ENCODE measurements around the gene BORCS8. TPM values are rescaled to one million over a fixed set of nuclear protein-coding genes. Genes with fewer than 3 reads are reported as not detected.

BORCS8 gene
- total and polyA plus RNA-seq, 2 of the 13 experiments (the other 11 are each of a cell fraction or from before 2014, with no cell fraction given) = 9.6 to 13.3 TPM

- TF ChIP-seq ZNF275 (CRISPR knock-in tag; IDR thresholded peaks at IDR 0.05; ENCODE audit: borderline replicate concordance) (no peak), SRSF1 (optimal IDR thresholded peaks at IDR 0.05; ENCODE audit: low read depth, low read length) (no peak), CERS6 (CRISPR knock-in tag; IDR thresholded peaks at IDR 0.05) (0 out of 2 replicates have a peak, but pooled peaks have one; percentile 60), ZNF687 (CRISPR knock-in tag; IDR thresholded peaks at IDR 0.05) (peak; percentile 55), RFX5 (IDR thresholded peaks at IDR 0.05; ENCODE audit: low read depth, low read length) (no peak), DRAP1 (CRISPR knock-in tag; IDR thresholded peaks at IDR 0.05) (0 out of 2 replicates have a peak, but pooled peaks have one; percentile 17), NFIB (CRISPR knock-in tag; IDR thresholded peaks at IDR 0.05; ENCODE audit: borderline replicate concordance) (no peak), THAP11 (CRISPR knock-in tag; IDR thresholded peaks at IDR 0.05) (peak; percentile 50), TBX3 (IDR thresholded peaks at IDR 0.05; ENCODE audit: borderline replicate concordance) (no peak), ZNF772 (CRISPR knock-in tag; IDR thresholded peaks at IDR 0.05) (peak; percentile 65; the same call in 1 of the 2 replicates), MXD4 (CRISPR knock-in tag; IDR thresholded peaks at IDR 0.05) (peak; percentile 59; the same call in 1 of the 2 replicates), RFXANK (CRISPR knock-in tag; IDR thresholded peaks at IDR 0.05) (no peak), IKZF5 (CRISPR knock-in tag; IDR thresholded peaks at IDR 0.05) (peak; percentile 58; the same call in 1 of the 2 replicates), ZNF552 (CRISPR knock-in tag; IDR thresholded peaks at IDR 0.05; ENCODE audit: borderline replicate concordance) (no peak), ZSCAN29 (CRISPR knock-in tag; conservative IDR thresholded peaks at IDR 0.05) (no peak), ZNF121 (CRISPR knock-in tag; IDR thresholded peaks at IDR 0.05) (no peak), ZNF12 (CRISPR knock-in tag; IDR thresholded peaks at IDR 0.05) (peak; percentile 70; the same call in 1 of the 2 replicates), ZNF143 (CRISPR knock-in tag; IDR thresholded peaks at IDR 0.05) (peak; percentile 74), MLXIP (CRISPR knock-in tag; IDR thresholded peaks at IDR 0.05; ENCODE audit: borderline replicate concordance) (0 out of 2 replicates have a peak, but pooled peaks have one; percentile 51), ZSCAN30 (CRISPR knock-in tag; IDR thresholded peaks at IDR 0.05) (no peak)
Observed at GRCh38 chr19:19214892-19215291, 22.9 kb upstream of the BORCS8 start (continued).
